Cardiac muscle cell (in vitro differentiated cells and primary cell): Measurements from ENCODE around the gene MTHFSD. TPM values are rescaled to one million over a fixed set of nuclear protein-coding genes. Genes with fewer than 3 reads are reported as not detected.

Source experiments
- DNase-seq, 2 donors: peaks; one replicate each; pipeline versions ENCODE4 v3.0.0 to v3.0.0-alpha.2; 2010 to 2017; ENCODE audit warnings: low read depth in 1 of 2, low spot score in 1 of 2
- H3K27ac ChIP-seq: fragments of 200-600 bp; sonication (generic); 2 replicates; pipeline ENCODE4 v1.5.1; 2016
- H3K27me3 ChIP-seq: fragments of 200-600 bp; sonication (generic); 2 replicates; pipeline ENCODE4 v1.6.0; 2016; ENCODE audit warnings: control low read depth
- H3K36me3 ChIP-seq: fragments of 200-600 bp; sonication (generic); 2 replicates; pipeline ENCODE4 v1.5.1; 2016; ENCODE audit warnings: control low read depth
- H3K4me1 ChIP-seq: fragments of 200-600 bp; sonication (generic); 2 replicates; pipeline ENCODE4 v1.8.1; 2017; ENCODE audit warnings: low read depth, mild to moderate bottlenecking, mixed run types
- H3K4me3 ChIP-seq: fragments of 200-600 bp; sonication (generic); 2 replicates; pipeline ENCODE4 v1.5.1; 2016; ENCODE audit warnings: mild to moderate bottlenecking
- H3K9me3 ChIP-seq: fragments of 200-600 bp; sonication (generic); 2 replicates; pipeline ENCODE4 v1.5.1; 2017; ENCODE audit warnings: low read depth, mild to moderate bottlenecking, control low read depth
- polyA plus RNA-seq: library from polyadenylated mRNA; unstranded; fragments of >200 nt; fragmentation: Nextera tagmentation; extraction: Ambion mirVana; gene quantifications from 2 replicates; pipeline ENCODE4 v1.2.1, GENCODE V29; 2016
- total RNA-seq: library from RNA; depleted of rRNA; stranded (reverse); fragments of >200 nt; gene quantifications from 2 replicates; pipeline ENCODE4 v1.2.3, GENCODE V29; 2016
- TF ChIP-seq, protein P1 (sequence below): IDR thresholded peaks from 2 replicates; pipeline ENCODE4 v1.5.1; 2012; ENCODE audit warnings: low read depth, mild to moderate bottlenecking, low read length

Gene MTHFSD
- total and polyA plus RNA-seq, 2 experiments from 2014 or later, result 23.0 to 36.0 TPM

DNA sequence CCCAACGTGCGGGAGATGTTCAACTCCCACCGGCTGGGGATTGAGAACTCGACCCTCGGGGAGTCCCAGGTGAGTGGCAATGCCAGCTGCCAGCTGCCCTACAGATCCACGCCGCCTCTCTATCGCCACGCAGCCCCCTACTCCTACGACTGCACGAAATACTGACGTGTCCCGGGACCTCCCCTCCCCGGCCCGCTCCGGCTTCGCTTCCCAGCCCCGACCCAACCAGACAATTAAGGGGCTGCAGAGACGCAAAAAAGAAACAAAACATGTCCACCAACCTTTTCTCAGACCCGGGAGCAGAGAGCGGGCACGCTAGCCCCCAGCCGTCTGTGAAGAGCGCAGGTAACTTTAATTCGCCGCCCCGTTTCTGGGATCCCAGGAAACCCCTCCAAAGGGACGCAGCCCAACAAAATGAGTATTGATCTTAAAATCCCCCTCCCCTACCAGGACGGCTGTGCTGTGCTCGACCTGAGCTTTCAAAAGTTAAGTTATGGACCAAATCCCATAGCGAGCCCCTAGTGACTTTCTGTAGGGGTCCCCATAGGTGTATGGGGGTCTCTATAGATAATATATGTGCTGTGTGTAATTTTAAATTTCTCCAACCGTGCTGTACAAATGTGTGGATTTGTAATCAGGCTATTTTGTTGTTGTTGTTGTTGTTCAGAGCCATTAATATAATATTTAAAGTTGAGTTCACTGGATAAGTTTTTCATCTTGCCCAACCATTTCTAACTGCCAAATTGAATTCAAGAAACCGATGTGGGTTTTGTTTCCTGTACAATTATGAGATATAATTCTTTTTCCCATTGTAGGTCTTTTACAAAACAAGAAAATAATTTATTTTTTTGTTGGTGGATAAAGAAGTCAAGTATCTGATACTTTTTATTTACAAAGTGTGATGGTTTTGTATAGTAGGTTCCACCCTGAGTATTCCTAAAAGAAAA, 13.9 kb upstream of the MTHFSD start:
- H3K36me3 ChIP-seq, result no peaks in the 10 kb centered on the region
- TF ChIP-seq, protein P1, sequence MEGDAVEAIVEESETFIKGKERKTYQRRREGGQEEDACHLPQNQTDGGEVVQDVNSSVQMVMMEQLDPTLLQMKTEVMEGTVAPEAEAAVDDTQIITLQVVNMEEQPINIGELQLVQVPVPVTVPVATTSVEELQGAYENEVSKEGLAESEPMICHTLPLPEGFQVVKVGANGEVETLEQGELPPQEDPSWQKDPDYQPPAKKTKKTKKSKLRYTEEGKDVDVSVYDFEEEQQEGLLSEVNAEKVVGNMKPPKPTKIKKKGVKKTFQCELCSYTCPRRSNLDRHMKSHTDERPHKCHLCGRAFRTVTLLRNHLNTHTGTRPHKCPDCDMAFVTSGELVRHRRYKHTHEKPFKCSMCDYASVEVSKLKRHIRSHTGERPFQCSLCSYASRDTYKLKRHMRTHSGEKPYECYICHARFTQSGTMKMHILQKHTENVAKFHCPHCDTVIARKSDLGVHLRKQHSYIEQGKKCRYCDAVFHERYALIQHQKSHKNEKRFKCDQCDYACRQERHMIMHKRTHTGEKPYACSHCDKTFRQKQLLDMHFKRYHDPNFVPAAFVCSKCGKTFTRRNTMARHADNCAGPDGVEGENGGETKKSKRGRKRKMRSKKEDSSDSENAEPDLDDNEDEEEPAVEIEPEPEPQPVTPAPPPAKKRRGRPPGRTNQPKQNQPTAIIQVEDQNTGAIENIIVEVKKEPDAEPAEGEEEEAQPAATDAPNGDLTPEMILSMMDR, result no peak
- peaks cover 26% of the 10 kb centered on the region for H3K4me1 ChIP-seq
- H3K27me3 ChIP-seq, result peaks cover 77% of the 10 kb centered on the region
- peak overlapping the region; percentile 76 for H3K4me3 ChIP-seq
- no peak overlapping the region for H3K27ac ChIP-seq
- DNase-seq, result no peak
- H3K9me3 ChIP-seq, result no peaks in the 10 kb centered on the region

DNA sequence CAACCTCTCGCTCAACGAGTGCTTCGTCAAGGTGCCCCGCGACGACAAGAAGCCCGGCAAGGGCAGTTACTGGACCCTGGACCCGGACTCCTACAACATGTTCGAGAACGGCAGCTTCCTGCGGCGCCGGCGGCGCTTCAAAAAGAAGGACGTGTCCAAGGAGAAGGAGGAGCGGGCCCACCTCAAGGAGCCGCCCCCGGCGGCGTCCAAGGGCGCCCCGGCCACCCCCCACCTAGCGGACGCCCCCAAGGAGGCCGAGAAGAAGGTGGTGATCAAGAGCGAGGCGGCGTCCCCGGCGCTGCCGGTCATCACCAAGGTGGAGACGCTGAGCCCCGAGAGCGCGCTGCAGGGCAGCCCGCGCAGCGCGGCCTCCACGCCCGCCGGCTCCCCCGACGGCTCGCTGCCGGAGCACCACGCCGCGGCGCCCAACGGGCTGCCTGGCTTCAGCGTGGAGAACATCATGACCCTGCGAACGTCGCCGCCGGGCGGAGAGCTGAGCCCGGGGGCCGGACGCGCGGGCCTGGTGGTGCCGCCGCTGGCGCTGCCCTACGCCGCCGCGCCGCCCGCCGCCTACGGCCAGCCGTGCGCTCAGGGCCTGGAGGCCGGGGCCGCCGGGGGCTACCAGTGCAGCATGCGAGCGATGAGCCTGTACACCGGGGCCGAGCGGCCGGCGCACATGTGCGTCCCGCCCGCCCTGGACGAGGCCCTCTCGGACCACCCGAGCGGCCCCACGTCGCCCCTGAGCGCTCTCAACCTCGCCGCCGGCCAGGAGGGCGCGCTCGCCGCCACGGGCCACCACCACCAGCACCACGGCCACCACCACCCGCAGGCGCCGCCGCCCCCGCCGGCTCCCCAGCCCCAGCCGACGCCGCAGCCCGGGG, 12.9 kb upstream of the MTHFSD start:
- H3K27ac ChIP-seq, result no peak overlapping the region
- peaks cover 23% of the 10 kb centered on the region for H3K4me1 ChIP-seq

DNA sequence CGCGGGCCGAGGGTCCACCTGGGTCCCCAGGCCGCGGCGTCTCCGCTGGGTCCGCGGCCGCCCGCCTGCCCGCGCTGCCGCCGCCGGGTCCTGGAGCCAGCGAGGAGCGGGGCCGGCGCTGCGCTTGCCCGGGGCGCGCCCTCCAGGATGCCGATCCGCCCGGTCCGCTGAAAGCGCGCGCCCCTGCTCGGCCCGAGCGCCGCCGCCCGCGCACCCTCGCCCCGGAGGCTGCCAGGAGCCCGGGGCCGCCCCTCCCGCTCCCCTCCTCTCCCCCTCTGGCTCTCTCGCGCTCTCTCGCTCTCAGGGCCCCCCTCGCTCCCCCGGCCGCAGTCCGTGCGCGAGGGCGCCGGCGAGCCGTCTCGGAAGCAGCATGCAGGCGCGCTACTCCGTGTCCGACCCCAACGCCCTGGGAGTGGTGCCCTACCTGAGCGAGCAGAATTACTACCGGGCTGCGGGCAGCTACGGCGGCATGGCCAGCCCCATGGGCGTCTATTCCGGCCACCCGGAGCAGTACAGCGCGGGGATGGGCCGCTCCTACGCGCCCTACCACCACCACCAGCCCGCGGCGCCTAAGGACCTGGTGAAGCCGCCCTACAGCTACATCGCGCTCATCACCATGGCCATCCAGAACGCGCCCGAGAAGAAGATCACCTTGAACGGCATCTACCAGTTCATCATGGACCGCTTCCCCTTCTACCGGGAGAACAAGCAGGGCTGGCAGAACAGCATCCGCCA, 12.1 kb upstream of the MTHFSD start:
- Histone ChIP-seq H3K27ac (peak overlapping the region; percentile 71), H3K36me3 (no peaks in the 10 kb centered on the region), H3K4me3 (peak overlapping the region; percentile 76), H3K4me1 (peaks cover 20% of the 10 kb centered on the region), H3K9me3 (no peaks in the 10 kb centered on the region), H3K27me3 (peaks cover 72% of the 10 kb centered on the region)
- DNase-seq, result peak; percentile 65 to 79
- TF ChIP-seq, protein P1, result no peak

More for the DNA sequence above, 12.9 kb upstream of the MTHFSD start:
- TF ChIP-seq, protein P1, result peak; percentile 12
- Histone ChIP-seq H3K36me3 (no peaks in the 10 kb centered on the region), H3K27me3 (peaks cover 77% of the 10 kb centered on the region), H3K4me3 (peak overlapping the region; percentile 76), H3K9me3 (no peaks in the 10 kb centered on the region)
- peak; percentile 62 to 67 for DNase-seq

DNA sequence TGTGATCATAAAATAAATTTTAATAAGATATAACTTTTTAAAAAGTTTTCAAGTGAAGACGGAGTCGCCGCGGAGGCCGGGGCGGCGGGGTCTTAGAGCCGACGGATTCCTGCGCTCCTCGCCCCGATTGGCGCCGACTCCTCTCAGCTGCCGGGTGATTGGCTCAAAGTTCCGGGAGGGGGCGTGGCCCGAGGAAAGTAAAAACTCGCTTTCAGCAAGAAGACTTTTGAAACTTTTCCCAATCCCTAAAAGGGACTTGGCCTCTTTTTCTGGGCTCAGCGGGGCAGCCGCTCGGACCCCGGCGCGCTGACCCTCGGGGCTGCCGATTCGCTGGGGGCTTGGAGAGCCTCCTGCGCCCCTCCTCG, 11.5 kb upstream of the MTHFSD start, which contains the start of gene FOXC2:
Gene FOXC2, plus strand, starts transcription at position 229 of the 365 bp plus-strand sequence. CDS start 507 bp downstream, outside the sequence.
- peak within 1 kb of the TSS; percentile 76 for H3K4me3 ChIP-seq
- peaks cover 20% of the 10 kb centered on the region for H3K4me1 ChIP-seq
- TF ChIP-seq, protein P1, result no peak
- DNase-seq, result peak; percentile 95
- H3K27me3 ChIP-seq, result peaks cover 67% of the 10 kb centered on the region
- H3K27ac ChIP-seq, result peak within 1 kb of the TSS; percentile 71
- no peaks in the 10 kb centered on the region for H3K36me3 ChIP-seq
- H3K9me3 ChIP-seq, result no peaks in the 10 kb centered on the region
